HG02970 (cell line): ENCODE results near the gene DOCK10.

Source experiments
- ATAC-seq: cut with Tn5 transposase; IDR thresholded peaks from one replicate; pipeline ENCODE4 v1.9.1; 2021; ENCODE audit warnings: mild to moderate bottlenecking, moderate library complexity, moderate number of reproducible peaks; ENCODE audit not compliant: unreplicated experiment, low FRiP score

DOCK10 gene

GRCh38 chr2:224799691-224800090 lies 242.6 kb downstream of the DOCK10 start:
- ATAC-seq = no peak

- no peak for ATAC-seq
Observed at GRCh38 chr2:224798180-224798579, 244.1 kb downstream of the DOCK10 start.

- no peak for ATAC-seq
Observed at GRCh38 chr2:224796695-224797305, 245.5 kb downstream of the DOCK10 start.

- no peak for ATAC-seq
Observed at GRCh38 chr2:224793946-224794345, 248.3 kb downstream of the DOCK10 start.

- ATAC-seq = no peak
Observed at GRCh38 chr2:224786848-224787247, 255.4 kb downstream of the DOCK10 start.

- no peak for ATAC-seq
Observed at GRCh38 chr2:224781400-224781799, 260.9 kb downstream of the DOCK10 start.

GRCh38 chr2:224780823-224781222 lies 261.4 kb downstream of the DOCK10 start:
- no peak for ATAC-seq

GRCh38 chr2:224780106-224780505 lies 262.2 kb downstream of the DOCK10 start:
- no peak for ATAC-seq

GRCh38 chr2:224778474-224778877 lies 263.8 kb downstream of the DOCK10 start:
- no peak for ATAC-seq

GRCh38 chr2:224777559-224777930 lies 264.7 kb downstream of the DOCK10 start:
- ATAC-seq = no peak

GRCh38 chr2:224776795-224777558 lies 265.3 kb downstream of the DOCK10 start:
- no peak for ATAC-seq

- ATAC-seq = no peak
Observed at GRCh38 chr2:224775647-224776046, 266.6 kb downstream of the DOCK10 start.

GRCh38 chr2:224774735-224775134 lies 267.5 kb downstream of the DOCK10 start:
- no peak for ATAC-seq

- no peak for ATAC-seq
Observed at GRCh38 chr2:224772494-224772893, 269.8 kb downstream of the DOCK10 start.

- no peak for ATAC-seq
Observed at GRCh38 chr2:224769489-224769888, 272.8 kb downstream of the DOCK10 start.

- ATAC-seq = no peak
Observed at GRCh38 chr2:224764565-224765236, 277.6 kb downstream of the DOCK10 start.

GRCh38 chr2:224757934-224758548 lies 284.2 kb downstream of the DOCK10 start:
- no peak for ATAC-seq

- no peak for ATAC-seq
Observed at GRCh38 chr2:224753743-224754540, 288.3 kb downstream of the DOCK10 start.

- ATAC-seq = no peak
Observed at GRCh38 chr2:224751996-224752698, 290.1 kb downstream of the DOCK10 start.

- ATAC-seq = no peak
Observed at GRCh38 chr2:224749136-224749535, 293.1 kb downstream of the DOCK10 start.
